Spleen (tissue), 11 donors: ENCODE results near the gene TYSND1. TPM values are rescaled to one million over a fixed set of nuclear protein-coding genes. Genes with fewer than 3 reads are reported as not detected.

Source experiments
- DNase-seq: peaks from one replicate; pipeline ENCODE4 v3.0.0-alpha.2; 2020
- H3K27ac ChIP-seq, 8 donors: fragments of 200-600 bp; sonication (generic) in 7 of 8; 1 replicate in 4 of 8; 2 replicates in 4 of 8; pipeline versions ENCODE4 v1.5.0 to v1.8.0; 2016 to 2021; ENCODE audit warnings: inconsistent platforms in 4 of 8, mild to moderate bottlenecking in 4 of 8, moderate library complexity in 1 of 8
- H3K27me3 ChIP-seq, 7 donors: fragments of 200-600 bp; sonication (generic) in 6 of 7; replicated peaks in 1 of 7; 1 replicate in 4 of 7; 2 replicates in 3 of 7; pipeline versions ENCODE4 v1.5.0 to v1.8.0; 2016 to 2021; ENCODE audit warnings: inconsistent platforms in 3 of 7, mild to moderate bottlenecking in 1 of 7
- H3K36me3 ChIP-seq, 6 donors: fragments of 200-600 bp; sonication (generic) in 5 of 6; 1 replicate in 4 of 6; 2 replicates in 2 of 6; pipeline versions ENCODE4 v1.5.0 to v1.8.0; 2016 to 2021; ENCODE audit warnings: inconsistent platforms in 2 of 6
- H3K4me1 ChIP-seq, 6 donors: fragments of 200-600 bp; sonication (generic) in 5 of 6; 1 replicate in 3 of 6; 2 replicates in 3 of 6; pipeline versions ENCODE4 v1.5.0 to v1.8.0; 2016 to 2021; ENCODE audit warnings: inconsistent platforms in 3 of 6
- H3K4me3 ChIP-seq, 8 donors: fragments of 200-600 bp; sonication (generic) in 7 of 8; 1 replicate in 4 of 8; 2 replicates in 4 of 8; pipeline versions ENCODE4 v1.5.0 to v1.8.0; 2016 to 2021; ENCODE audit warnings: inconsistent platforms in 4 of 8, mild to moderate bottlenecking in 4 of 8, moderate library complexity in 2 of 8
- H3K9me3 ChIP-seq, 8 donors: fragments of 200-600 bp; sonication (generic) in 7 of 8; 1 replicate in 4 of 8; 2 replicates in 4 of 8; pipeline versions ENCODE4 v1.5.0 to v1.8.0; 2016 to 2021; ENCODE audit warnings: inconsistent platforms in 4 of 8
- CTCF ChIP-seq, 11 experiments: fragments of 200-600 bp in 7 of 11; fragments of 450-650 bp in 4 of 11; sonication (generic) in 4 of 11; IDR thresholded peaks in 8 of 11; conservative IDR thresholded peaks in 3 of 11; 1 replicate in 7 of 11; 2 replicates in 4 of 11; pipeline versions ENCODE4 v1.4.0 to v1.8.0; 2016 to 2021; ENCODE audit warnings: antibody characterized with exemption in 11 of 11, inconsistent platforms in 4 of 11, mild to moderate bottlenecking in 1 of 11
- POLR2A ChIP-seq, 3 donors: fragments of 450-650 bp; IDR thresholded peaks; one replicate each; pipeline ENCODE4 v1.5.1; 2017; ENCODE audit warnings: antibody characterized with exemption in 3 of 3, mild to moderate bottlenecking in 1 of 3
- POLR2AphosphoS5 ChIP-seq, 3 donors: sonication (generic); formaldehyde crosslinking; IDR thresholded peaks; one replicate each; pipeline ENCODE4 v1.5.1; 2017; ENCODE audit warnings: antibody characterized with exemption in 3 of 3
- WGBS, 5 donors: extraction: QIAGEN DNeasy Blood & Tissue Kit in 3 of 5; methylation state at CpG; one replicate each; pipeline versions ENCODE4 v1.1.5 to v1.1.7; 2013 to 2018; 5-methylcytosine and 5-hydroxymethylcytosine counted together
- intact Hi-C: fragments of 100-400 bp; cut with DNase I; formaldehyde crosslinking; loops from one replicate; pipeline ENCODE4 v1.15.0; 2023; ENCODE audit warnings: low total_unique reads
- polyA plus RNA-seq, 3 donors: library from polyadenylated mRNA; stranded (reverse); fragments of 200-250 nt; gene quantifications; one replicate each; pipeline ENCODE4 v1.2.1, GENCODE V29; 2013
- total RNA-seq, 7 donors: library from RNA; depleted of rRNA in 3 of 7; stranded (reverse); fragments of >200 nt in 3 of 7; fragmentation: NEBNext Ultra II Directional in 4 of 7; extraction: Animal tissue kit (Norgen Biotek cat#: 25700) in 4 of 7; gene quantifications; one replicate each; pipeline versions ENCODE4 v1.1.0 to v1.2.1, GENCODE V29; 2016 to 2021
- donor health status: healthy with polysubstance abuse.
- donor health status: DM: no; HTN: no; CAD: no; lungs with moderate emphysema.
- donor health status: DM: no; HTN: no; CAD: no.
- donor health status: Bipolar disorder and iron deficiency.
- donor health status: healthy.
- donor health status: DM: no; HTN: no; CAD: no.
- donor health status: DM: yes; HTN: yes; CAD: no.

Gene TYSND1
- total and polyA plus RNA-seq, 10 donors = 14.1 to 20.9 (median 16.9) TPM

GRCh38 chr10:70139151-70139996 is 7.1 kb downstream of the TYSND1 start:
- Histone ChIP-seq H3K36me3 (peaks cover 0 to 43% (median 8%) of the 10 kb centered on the region in 6 donors), H3K4me3 (no peak overlapping the region), H3K9me3 (no peaks in the 10 kb centered on the region), H3K27me3 (no peaks in the 10 kb centered on the region), H3K4me1 (peaks cover 0 to 17% (median 7%) of the 10 kb centered on the region in 6 donors), H3K27ac (no peak overlapping the region)
- 90 to 97% (median 95%) methylated on average over 10 to 11 of the region's 11 CpGs for WGBS, 5 donors
- DNase-seq = peak; percentile 33
- intact Hi-C loops = no loop called here
- TF ChIP-seq POLR2AphosphoS5 (IDR thresholded peaks at IDR 0.05) (no peak), CTCF (IDR thresholded peaks at IDR 0.05 in 8 of 11, conservative IDR thresholded peaks at IDR 0.05 in 3 of 11) (no peak), POLR2A (IDR thresholded peaks at IDR 0.05) (no peak)

DNA sequence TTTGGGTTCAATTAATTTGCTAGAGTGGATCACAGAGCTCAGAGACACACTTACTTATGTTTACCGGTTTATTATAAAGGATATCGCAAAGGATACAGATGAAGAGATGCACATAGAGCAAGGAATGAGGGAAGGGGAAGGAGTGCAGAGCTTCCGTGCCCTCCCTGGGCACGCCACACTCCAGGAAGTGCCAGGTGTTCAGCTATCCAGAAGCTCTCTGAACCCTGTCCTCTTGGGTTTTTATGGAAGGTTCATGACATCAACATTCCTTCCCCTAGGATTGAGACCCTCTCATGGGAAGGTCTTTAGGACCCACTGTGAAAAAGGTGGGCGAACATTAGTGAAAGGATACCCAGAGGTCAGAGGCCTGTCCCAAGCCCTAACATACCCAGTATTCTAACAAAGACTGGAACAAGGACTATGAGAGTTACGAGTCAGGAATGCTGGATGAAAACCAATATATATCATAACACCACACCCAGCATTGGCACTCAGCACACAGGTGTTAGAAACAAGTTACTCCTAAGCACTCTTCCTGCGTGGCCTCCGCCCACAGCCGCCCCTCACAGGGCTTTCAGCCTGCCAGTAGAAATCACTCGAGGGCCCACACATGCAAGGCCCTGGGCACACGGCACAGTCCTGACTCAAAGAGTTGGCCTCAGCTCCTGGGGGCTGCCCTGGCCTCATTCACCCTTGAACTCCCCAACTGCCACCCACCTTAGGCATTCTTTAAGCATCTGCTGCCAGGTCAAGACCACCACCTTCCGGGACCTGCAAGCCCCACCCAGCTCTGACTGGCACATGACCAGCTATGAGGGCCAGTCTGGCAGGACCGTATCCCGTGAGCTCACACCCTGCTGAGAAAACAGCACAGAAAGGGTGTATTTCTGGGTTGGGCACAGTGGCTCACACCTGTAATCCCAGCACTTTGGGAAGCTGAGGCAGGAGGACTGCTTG is 8.3 kb downstream of the TYSND1 start:
- Histone ChIP-seq H3K4me1 (peaks cover 0 to 15% (median 6%) of the 10 kb centered on the region in 6 donors), H3K9me3 (no peaks in the 10 kb centered on the region), H3K36me3 (peaks cover 0 to 38% (median 8%) of the 10 kb centered on the region in 6 donors), H3K27me3 (no peaks in the 10 kb centered on the region), H3K4me3 (no peak overlapping the region), H3K27ac (no peak overlapping the region)
- peak; percentile 47 for DNase-seq
- 91 to 95% (median 94%) methylated on average over 13 to 14 of the region's 14 CpGs for WGBS, 5 donors
- TF ChIP-seq POLR2AphosphoS5 (IDR thresholded peaks at IDR 0.05) = no peak
- TF ChIP-seq POLR2A (IDR thresholded peaks at IDR 0.05) = no peak
- TF ChIP-seq CTCF (IDR thresholded peaks at IDR 0.05 in 8 of 11, conservative IDR thresholded peaks at IDR 0.05 in 3 of 11) = no peak
- intact Hi-C loops = no loop called here

DNA sequence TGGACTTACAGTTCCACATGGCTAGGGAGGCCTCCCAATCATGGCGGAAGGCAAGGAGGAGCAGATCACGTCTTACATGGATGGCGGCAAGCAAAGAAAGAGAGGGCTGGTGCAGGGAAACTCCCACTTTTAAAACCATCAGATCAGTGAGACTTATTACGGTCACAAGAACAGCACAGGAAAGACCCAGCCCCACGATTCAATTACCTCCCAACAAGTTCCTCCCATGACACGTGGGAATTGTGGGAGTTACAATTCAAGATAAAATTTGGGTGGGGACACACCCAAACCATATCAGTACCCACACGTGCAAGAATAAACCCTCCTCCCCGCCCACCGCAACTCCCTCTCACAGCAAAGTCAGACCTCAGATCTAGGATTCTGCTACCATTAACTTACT is 9.4 kb downstream of the TYSND1 start:
- TF ChIP-seq POLR2AphosphoS5 (IDR thresholded peaks at IDR 0.05) = no peak
- TF ChIP-seq POLR2A (IDR thresholded peaks at IDR 0.05) = no peak
- no peak for TF ChIP-seq CTCF (IDR thresholded peaks at IDR 0.05 in 8 of 11, conservative IDR thresholded peaks at IDR 0.05 in 3 of 11)
- 75 to 92% (median 88%) methylated on average over 9 of the region's 9 CpGs for WGBS, 5 donors

More for the DNA sequence above, 9.4 kb downstream of the TYSND1 start:
- Histone ChIP-seq H3K27me3 (peaks cover 0 to 6% (median 0%) of the 10 kb centered on the region in 7 donors), H3K27ac (no peak overlapping the region), H3K4me3 (no peak overlapping the region), H3K4me1 (peaks cover 0 to 20% (median 14%) of the 10 kb centered on the region in 6 donors), H3K36me3 (peaks cover 0 to 33% (median 8%) of the 10 kb centered on the region in 6 donors), H3K9me3 (no peaks in the 10 kb centered on the region)
- peak; percentile 33 for DNase-seq
- intact Hi-C loops = no loop called here
